ENCODE results near the gene NELFA.

The NELFA gene

DNA sequence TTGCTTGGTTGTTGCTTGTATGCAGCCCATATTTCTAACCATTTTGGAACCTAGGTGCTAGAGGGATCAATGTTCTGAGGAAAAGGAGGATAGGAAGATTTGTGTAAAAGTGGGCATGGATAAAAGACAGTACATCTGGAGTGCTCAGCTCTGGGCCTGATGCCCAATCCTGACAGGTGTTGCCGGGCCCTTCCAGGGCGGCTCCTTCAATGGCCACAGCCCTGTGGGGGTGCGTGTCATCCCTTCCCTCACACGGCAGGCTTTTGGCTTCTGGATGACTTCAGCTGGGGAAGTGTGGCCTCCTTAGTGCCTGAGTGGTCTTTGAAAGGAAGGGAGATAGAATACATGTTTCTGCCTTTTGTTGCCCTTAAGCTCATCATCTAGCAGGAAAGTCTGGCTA lies 47.2 kb downstream of the NELFA start:
- DNase-seq = no peak

DNA sequence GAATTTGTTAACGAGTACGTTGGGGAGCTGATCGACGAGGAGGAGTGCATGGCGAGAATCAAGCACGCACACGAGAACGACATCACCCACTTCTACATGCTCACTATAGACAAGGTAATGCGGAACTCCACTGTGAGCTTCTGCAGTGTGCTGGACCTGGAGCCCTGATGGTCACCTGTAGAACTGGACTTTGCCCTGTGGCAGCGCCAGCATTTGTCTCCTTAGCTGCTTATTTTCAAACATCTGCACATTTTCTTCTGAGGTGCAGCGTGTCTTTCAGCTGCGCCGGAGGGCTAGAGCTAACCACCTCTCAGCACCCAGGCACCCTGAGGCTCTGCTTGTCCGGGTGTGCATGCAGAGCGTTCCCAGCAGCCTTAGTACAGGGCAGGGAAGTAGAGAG lies 47.7 kb downstream of the NELFA start:
- no peak for DNase-seq

DNA sequence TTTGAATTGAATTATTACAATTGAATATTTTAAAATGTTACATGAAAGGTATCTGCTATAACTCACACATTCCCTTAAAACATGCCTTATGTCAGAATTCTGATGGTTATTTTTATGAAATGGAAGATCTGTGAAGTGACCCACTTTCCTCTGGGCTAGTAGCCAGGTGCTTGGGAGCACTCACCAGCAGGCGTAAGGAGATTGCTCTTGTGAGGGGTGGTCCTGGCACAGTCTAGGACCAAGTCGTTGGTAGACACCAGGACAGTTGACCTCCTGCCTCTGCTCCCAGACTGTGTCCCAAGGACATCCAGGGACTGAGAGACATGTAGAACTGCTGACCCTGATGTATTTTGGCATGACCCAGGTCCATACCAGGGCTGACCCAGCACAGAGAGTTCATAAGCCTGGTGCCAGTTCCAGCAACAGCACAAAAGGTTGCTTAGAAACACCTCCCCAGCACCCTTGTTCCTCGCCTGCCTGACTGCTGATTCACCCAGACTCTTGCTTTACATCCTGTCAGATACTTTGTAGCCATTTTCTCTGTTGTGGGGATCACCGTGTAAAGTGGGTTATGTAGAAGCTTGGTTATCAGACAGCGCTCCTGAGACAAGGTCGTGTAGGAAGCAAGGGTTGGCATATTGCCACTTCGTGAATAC lies 48.5 kb downstream of the NELFA start:
- DNase-seq = no peak

DNA sequence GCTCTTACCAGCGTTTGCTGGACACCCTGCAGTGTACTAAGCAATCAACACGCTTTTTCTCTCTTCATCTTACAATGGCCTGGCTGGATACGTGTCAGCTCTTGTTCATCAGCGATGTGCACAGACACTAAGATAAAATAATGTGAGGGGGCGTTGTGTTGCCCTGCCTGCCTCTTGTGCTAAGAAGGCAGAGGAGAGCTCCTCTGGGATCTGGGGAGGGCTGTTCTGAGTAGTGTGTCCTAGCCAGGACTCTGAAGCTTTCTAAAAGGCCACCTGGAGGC lies 49.7 kb downstream of the NELFA start:
- DNase-seq = no peak

DNA sequence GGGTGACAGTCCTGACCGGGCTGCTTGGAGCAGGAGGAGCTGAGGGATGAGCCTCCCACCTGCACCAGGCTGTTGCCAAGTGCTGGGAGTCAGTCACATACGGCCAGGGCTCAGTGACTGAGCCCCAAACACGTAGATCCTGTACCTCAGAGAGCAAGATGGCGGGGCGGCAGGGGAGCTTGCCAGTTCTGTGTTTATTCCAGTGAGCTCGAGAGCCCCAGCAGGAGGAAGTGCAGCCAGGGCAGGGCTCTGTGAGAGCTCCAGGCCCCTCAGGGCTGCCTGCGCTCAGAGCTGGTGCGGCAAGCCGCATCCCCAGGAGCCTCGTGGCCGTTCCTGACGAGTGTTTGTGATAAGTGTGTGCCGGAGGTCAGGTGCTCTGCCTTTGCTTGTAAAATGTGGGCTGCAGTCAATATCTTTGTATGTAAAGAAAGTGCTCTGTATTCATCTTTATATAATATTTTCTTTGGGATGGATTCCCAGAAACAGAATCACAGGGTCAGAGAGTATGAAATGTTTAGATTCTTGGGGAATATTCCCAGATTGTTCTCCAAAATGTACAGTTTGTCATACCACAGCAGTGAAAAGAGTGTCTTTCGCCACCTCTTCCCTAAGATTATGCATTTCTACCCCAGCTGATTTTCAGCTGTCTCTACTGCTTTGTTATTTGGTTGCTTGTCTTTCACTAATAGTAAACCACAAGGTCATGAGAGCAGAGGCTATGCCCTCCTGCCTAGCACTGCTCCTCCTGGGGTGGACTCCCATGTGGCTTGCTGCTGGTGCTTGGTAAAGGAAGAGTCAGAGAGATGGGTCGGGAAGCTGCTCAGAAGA lies 50.3 kb downstream of the NELFA start:
- no peak for DNase-seq

DNA sequence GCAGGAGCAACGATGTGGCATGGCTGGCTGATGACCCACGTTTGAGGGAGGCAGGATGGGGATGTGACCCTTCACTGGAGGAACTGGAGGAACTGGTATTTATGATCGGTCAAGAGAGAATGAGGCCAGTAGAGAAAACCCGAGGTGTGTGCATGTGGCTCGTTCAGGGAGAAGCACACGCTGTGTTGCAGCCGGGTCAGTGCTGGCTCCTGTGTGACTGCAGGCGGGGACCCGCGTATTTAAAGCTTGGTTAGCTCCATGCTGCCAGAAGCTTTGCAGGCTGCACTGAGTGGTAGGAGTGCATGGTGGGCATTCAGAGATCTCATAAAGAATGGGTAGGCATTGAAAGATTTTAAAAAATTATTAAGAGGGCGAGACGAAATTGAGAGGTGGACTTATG lies 52.1 kb downstream of the NELFA start:
- DNase-seq = no peak

DNA sequence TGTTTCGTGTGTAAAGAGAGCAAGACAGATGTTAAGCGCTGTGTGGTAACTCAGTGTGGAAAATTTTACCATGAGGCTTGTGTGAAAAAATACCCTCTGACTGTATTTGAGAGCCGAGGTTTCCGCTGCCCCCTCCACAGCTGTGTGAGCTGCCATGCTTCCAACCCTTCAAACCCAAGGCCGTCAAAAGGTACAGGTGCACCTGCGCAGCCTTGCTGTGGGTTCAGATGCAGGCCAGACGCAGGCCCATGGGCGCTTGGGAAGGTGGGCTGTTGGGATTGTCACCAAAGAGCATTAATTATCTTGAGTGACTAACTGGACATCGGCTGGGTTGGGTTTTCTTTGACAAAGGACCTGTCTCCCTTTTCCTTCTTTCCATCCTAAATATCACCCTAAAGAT lies 55.4 kb downstream of the NELFA start:
- DNase-seq = no peak

DNA sequence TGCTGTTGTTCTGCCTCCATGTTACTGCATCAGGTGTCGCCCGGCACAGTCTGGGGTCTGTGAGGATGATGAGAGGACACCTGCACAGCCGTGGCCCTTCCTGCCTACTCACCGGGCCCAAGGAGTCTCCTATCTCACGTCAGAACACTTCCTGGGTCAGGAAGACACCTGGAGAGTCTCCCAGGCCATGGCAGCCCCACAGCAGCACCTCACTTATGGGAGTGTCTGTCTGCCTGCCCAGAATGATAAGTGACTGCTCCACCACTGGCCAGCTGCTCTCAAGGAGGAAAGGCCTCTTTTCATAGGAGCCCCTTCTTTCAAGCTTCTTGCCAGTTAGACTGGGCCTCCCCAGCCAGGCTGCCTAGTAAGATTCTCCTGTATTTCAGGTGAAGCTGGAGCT lies 56.1 kb downstream of the NELFA start:
- DNase-seq = no peak

DNA sequence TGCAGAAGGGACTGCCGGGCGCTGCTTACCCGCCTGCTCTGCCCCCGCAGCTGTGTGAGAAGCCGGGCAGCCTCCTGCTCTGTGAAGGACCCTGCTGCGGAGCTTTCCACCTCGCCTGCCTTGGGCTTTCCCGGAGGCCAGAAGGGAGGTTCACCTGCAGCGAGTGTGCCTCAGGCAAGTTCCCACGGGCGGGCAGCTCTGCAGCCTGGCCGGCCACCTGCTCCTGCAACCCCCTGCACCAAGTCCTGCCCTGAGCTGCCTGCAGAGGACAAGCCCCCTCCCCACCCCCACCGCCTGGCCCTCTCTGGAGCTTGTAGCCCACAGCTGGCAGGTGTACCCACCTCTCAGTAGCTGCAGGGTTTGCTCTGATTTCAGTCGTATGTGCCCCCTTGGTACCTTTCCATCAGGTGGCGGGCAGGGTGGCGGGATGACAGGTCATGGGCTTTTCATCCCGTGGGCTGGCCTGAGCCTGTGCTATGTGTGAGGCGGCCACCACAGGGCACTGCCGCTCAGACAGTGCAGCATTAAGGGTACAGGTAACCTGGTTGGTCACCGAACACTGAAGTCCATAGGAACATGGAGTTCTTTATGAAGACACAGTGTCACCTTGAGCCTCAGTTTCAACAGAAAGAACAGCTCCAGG lies 56.6 kb downstream of the NELFA start:
- DNase-seq = no peak

DNA sequence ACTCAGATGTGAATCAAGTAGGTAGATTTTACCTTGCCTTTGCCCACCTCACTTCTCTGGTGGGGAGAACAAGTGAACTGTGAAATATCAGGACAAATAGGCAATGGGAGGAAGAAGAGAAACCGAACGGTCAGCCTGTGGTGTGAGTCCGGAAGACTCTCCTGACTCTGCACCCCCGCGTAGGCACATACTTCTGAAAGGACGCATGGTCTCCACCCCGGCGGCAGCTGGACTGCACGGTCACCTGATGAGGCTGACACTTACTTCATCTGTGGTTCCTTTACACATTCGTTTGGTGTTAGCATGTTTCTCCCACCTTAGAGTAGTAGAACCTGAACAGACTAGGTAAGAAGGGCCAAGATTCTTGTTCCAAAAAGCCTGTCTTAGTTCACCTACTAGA lies 58.4 kb downstream of the NELFA start:
- DNase-seq = no peak

DNA sequence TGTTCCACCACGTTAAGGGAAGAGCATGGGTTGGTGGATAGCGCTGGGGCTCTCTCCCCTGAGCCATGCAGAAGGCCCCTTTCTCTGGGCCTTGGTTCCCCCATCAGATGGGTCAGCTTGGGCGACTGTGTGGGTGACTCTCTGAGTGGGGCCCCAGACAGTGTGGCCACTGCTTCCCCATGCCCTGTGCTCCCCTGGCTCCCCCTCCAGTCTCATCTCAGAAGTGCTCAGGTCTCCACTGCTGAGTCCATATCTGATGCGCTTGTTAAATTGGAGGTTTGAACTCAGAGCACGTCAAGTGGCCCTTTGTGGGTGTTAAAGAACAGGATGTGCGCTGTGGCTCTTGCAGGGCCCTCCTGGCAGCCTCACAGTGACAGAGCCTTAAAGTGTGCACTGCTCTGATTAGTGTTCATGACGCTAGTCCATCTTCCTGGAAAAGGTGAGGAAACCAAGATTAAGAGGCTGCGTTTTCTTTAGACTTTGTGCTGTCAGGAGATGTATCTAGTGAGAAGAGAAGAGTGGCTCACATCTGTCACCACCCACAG lies 59.8 kb downstream of the NELFA start:
- no peak for DNase-seq

DNA sequence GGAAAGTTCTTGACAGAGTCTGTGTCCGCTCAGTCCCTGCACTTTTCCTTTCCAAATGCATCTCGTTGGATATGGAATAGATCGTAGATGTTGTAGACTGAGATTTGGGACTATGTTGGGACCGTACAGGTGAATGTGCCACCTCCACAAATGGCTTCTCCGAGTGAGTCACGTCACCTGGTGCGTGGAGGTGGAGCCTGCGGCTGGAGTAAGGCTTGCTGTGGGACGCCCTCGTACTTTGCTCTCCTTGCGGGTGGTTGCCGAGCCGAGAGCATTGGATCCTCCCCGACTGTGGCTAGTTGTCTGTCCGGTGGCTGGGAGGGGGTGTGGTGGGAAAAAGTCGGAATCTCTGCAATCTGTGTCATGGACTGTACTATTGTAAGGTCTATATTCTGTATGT lies 60.5 kb downstream of the NELFA start:
- DNase-seq = no peak

DNA sequence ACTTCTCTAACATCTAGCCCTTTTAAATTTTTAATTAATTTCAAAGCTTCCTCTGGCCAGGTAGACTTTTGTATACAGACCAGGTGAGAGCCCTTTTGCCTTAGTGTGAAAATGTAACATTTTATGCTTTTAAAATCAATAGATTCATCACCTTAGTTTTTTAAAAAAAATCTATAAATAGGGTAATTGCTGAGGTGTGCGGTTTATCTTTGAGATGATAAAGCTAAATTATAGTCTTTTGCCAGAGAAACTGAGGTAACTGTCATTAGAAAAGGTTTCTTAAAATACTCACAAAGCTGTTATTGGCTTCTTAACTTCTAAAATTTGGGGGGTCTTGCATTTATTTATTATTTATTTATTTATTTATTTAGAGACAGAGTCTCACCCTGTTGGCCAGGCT lies 62.9 kb downstream of the NELFA start:
- no peak for DNase-seq

DNA sequence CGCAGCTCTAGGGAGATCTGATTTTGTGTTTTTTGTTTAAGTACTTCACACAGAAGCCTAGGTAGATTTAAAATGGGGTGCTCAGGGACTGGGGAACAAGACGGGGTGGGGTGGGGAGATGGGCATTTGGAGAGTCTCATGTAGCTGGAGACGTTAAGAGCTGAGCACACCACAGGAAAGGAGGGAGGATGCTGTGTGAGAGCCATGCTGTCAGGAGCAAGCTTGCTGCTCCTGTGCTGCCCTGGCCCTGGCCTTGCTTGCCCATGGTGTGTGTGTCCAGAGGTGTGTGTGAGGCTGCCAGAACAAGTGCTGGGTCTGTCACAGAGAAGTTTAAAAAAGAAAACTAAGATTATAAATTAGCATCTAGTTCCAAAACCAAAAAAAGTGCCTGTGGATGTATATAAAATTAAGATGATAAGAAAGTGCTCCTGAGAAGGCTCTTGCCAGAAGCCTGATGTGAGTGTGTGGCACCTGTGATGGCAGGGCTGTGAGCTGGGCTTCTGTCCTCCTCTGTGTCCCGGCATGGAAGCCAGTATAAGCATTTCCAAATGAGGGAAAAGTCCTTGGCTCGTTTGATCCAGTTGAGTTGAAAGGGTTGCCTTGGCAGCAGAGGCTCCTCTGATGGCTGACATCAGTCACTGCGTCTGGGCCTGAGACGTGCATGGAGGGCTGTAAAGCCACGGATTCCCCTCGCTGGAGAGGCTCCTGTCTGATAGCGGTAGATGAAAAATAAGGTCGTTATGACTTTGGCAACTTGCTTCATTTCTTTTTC lies 63.5 kb downstream of the NELFA start:
- no peak for DNase-seq

DNA sequence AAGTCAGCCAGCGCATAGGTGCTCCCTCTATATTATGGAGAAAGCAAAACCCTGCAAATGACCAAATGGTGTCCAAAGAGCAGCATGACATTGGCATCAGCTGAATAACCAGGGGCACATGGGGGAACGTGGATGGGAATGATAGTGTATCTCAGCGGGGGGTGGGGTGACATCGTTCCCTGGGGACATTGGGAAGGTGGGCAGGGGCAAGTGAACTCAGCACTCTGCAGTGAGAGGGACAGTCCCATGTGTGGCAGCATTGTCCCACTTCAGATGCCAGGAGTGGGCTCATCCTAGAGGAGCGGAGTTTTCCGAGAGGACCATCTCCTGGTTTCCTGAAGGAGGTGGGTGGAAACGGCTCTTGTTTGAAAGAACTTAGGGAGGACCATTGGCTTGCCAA lies 64.8 kb downstream of the NELFA start:
- no peak for DNase-seq

DNA sequence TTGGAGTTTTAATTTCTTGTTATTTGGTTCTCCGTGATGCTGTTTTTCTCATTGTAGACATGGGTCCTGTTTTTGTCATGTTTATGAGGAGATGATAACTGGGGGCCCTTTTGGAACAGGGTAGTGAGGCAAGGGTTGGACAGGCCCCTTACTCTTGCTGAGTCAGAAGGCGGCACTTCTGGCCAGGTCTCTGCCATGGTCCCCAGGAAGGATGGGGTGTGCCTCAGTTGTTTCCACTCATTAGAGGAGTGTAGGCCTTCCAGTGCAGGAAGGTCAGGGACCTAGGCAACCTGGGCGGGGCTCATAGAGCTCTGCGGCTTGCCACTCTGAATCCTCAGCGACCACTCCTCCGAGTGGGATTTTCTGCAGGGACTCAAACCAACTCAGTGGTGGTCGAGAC lies 68.2 kb downstream of the NELFA start:
- no peak for DNase-seq

DNA sequence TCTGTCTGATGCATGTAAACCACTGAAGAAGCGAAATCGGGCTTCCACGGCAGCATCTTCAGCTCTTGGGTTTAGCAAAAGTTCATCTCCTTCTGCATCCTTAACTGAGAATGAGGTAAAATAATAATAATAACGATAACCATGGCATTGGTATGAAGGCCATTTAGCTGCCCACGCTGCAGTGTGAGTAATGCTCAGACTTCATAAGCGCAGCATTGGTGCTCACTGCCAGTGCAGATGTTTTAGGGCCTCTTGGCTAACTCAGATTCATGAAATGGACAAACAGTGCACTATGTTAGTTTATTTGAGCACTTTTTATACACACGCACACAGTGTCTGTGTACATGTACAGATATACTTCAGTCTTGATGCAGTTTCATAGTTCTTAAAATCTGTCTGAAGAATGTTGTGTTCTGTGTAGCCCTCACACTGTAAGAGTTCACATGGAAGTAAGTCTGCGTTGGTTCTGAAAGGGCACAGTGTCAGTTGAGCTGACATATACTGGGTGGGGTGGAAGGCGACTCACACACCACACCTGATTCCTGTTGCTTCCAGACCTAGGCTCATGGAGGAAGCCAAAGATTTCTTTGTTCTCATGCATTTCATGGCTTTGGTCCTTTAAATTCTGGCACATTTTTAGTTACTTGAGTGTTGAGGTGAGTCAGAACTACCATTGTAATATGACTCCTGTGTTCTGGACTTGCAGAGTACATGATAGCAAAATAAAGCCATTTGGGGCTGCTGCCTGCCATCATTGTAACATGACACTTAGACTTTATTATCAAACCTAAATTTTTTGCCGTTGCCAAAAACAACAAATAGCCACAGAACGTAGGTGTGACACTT lies 68.9 kb downstream of the NELFA start:
- DNase-seq = no peak

DNA sequence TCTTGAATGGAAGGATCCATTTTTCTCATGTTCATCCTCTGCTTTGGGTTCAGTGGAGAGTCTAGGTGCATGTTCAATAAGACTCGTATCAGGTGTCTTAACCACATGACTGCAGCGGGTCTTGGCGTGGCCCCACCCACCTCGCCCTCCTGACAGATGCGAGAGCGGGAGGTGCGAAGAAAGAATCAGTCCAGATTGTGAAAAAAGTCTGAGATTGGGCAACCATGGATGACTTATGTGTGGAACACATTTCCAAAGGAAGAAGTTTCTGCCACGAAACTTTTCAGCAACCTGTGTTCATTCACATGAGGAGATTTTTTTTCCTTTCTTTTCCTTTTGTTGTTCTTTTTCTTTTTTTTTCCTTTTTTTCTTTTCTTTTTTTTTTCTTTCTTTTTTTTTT lies 70.7 kb downstream of the NELFA start:
- DNase-seq = no peak

DNA sequence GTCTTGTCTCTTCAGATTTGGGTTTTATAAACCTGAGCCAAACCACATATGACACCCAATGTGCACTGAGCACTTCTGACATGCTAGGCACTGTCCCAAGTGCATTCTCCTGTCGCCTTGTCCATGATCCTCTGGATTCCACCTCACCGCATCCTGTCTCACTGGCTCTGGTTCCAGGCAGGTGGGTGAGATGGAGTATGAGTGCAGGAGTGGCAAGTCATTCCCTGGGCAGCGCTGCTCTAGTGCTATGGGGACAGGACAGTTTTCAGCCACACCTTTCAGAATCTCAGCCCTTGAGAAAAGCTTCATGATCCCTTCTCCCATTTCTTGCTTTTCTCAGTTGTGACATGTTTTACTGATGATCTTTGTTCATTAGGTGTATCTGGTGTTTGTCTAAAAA lies 71.2 kb downstream of the NELFA start:
- no peak for DNase-seq

DNA sequence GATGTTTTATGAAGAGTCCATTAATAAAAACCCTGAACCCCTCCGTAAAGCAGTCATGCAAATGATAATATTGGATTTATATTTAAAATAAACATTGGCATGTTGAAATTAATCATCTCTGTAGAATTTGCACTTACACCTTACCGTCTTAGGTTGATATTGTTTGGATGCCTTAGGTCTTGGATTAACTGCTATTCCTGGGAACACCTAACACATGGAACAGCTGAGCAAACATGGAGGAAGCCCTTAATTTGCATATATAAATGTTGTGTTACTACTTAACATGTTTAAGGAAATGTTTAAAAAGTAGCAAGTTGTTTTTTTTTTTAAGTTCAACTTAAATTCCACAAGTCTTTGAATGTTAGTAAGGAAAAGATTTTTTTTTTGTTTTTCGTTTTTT lies 75.1 kb downstream of the NELFA start:
- no peak for DNase-seq

DNA sequence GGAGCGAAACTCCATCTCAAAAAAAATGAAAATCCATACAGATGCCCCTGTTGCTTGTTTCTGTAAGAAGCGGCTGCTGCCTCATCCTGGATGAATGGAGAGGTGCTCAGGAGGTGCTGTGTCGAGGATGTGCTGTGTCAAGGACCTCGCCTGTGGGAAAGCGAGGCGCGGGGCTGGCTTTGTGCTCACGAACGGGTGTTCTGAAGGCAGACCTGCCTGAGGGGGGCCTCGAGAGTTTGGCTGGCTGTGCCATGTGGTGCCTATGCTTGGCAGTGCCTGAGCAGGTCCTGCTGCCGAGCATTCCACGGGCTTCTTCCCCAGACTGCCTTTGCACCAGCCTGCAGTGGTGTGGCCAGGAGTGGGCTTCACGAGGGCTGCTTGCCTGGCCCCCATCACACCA lies 76.0 kb downstream of the NELFA start:
- DNase-seq = no peak
